Adrenal gland (tissue), 12 donors: ENCODE measurements around the gene MAPK4. TPM values are rescaled to one million over a fixed set of nuclear protein-coding genes. Genes with fewer than 3 reads are reported as not detected.

Source experiments
- DNase-seq, 7 donors: peaks; one replicate each; pipeline ENCODE4 v3.0.0-alpha.2; 2019 to 2020
- H3K27ac ChIP-seq, 5 donors: fragments of 200-600 bp; sonication (generic) in 4 of 5; 1 replicate in 3 of 5; 2 replicates in 2 of 5; pipeline versions ENCODE4 v1.5.1 to v1.8.0; 2016 to 2020; ENCODE audit warnings: mild to moderate bottlenecking in 1 of 5
- H3K27me3 ChIP-seq: fragments of 200-600 bp; 2 replicates; pipeline ENCODE4 v1.8.0; 2021
- H3K36me3 ChIP-seq, 2 donors: fragments of 200-600 bp; replicated peaks in 1 of 2; 1 replicate in 1 of 2; 2 replicates in 1 of 2; pipeline versions ENCODE4 v1.5.1 to v1.8.0; 2018 to 2022
- H3K4me1 ChIP-seq, 2 donors: fragments of 200-600 bp; replicated peaks in 1 of 2; 1 replicate in 1 of 2; 2 replicates in 1 of 2; pipeline versions ENCODE4 v1.5.1 to v1.8.0; 2018 to 2021
- H3K4me3 ChIP-seq, 4 donors: fragments of 200-600 bp; sonication (generic) in 3 of 4; one replicate each; pipeline ENCODE4 v1.5.1; 2016 to 2018
- H3K9me3 ChIP-seq, 3 donors: fragments of 200-600 bp; sonication (generic) in 1 of 3; replicated peaks in 1 of 3; 1 replicate in 2 of 3; 2 replicates in 1 of 3; pipeline versions ENCODE4 v1.5.1 to v1.8.0; 2016 to 2021
- POLR2A ChIP-seq, 2 donors: fragments of 450-650 bp; IDR thresholded peaks; one replicate each; pipeline ENCODE4 v1.6.1; 2017; ENCODE audit warnings: antibody characterized with exemption in 2 of 2, mild to moderate bottlenecking in 2 of 2, moderate library complexity in 1 of 2
- WGBS, 4 donors: extraction: QIAGEN DNeasy Blood & Tissue Kit in 2 of 4; methylation state at CpG; one replicate each; pipeline versions ENCODE4 v1.1.5 to v1.1.7; 2013 to 2017; 5-methylcytosine and 5-hydroxymethylcytosine counted together
- intact Hi-C, 2 donors: fragments of 100-400 bp; cut with DNase I; formaldehyde crosslinking; loops; one replicate each; pipeline versions ENCODE4 v1.14.1 to v1.15.0; 2022 to 2023
- polyA plus RNA-seq, 3 donors: library from polyadenylated mRNA; stranded (reverse); fragments of 200-250 nt in 2 of 3; fragments of 350-450 nt in 1 of 3; fragmentation: Illumina TruSeq in 1 of 3; extraction: RNeasy Lipid Tissue Mini Kit (QIAGEN cat#74804) in 1 of 3; gene quantifications; one replicate each; pipeline ENCODE4 v1.2.3, GENCODE V29; 2013 to 2014
- total RNA-seq, 9 donors: library from RNA; depleted of rRNA in 4 of 9; stranded (reverse); fragments of >200 nt in 4 of 9; fragments of 120-200 nt in 1 of 9; fragmentation: NEBNext Ultra II Directional in 1 of 9; extraction: Animal tissue kit (Norgen Biotek cat#: 25700) in 1 of 9; gene quantifications; one replicate each; pipeline versions ENCODE4 v1.1.0 to v1.2.4, GENCODE V29; 2013 to 2023
- TF ChIP-seq, protein P1 (sequence below), 6 experiments: fragments of 450-650 bp in 4 of 6; fragments of 200-600 bp in 2 of 6; sonication (generic) in 1 of 6; IDR thresholded peaks; 1 replicate in 5 of 6; 2 replicates in 1 of 6; pipeline versions ENCODE4 v1.5.1 to v1.8.0; 2016 to 2021; ENCODE audit warnings: antibody characterized with exemption in 6 of 6, mild to moderate bottlenecking in 2 of 6, moderate library complexity in 1 of 6
- donor health status: healthy with polysubstance abuse.
- donor health status: Bipolar disorder and iron deficiency.
- donor health status: DM: yes; HTN: yes; CAD: no.
- donor health status: DM: no; HTN: no; CAD: no.
- donor health status: DM: no; HTN: no; CAD: no.
- donor health status: DM: yes; HTN: yes; CAD: no.

Gene MAPK4
- total and polyA plus RNA-seq, 12 donors: 16.3 to 231 (median 33.9) TPM

DNA sequence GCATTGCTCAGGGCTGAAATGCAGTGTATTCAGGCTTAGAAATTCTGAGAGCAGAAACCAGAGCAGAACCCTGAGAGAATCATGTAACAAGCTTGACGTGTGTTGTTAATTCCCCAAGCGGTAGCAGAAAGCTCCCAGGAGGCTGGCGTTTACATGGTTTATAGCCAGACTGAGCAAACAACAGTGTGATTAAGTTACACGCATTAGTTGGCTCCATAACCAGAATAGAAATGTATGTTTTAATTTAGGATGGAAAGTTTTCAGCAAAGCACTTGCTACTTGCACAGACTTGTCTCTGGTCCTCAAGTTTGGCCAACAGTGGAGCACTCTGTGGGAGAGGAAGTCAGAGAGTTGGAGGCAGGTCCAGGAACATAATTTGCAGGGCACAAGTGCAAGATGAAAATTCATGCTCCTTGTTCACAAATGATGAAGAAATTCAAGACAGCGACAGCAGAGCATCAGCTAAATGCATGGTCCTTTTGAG lies 69.3 kb downstream of the MAPK4 start:
- no peak overlapping the region for H3K4me3 ChIP-seq
- 82 to 89% (median 88%) methylated on average over 5 of the region's 5 CpGs for WGBS, 4 donors

GRCh38 chr18:50630895-50631294 lies 71.0 kb downstream of the MAPK4 start:
- WGBS, 4 donors: 86 to 91% (median 88%) methylated on average over 8 of the region's 8 CpGs
- peak in 1 of 7 donors; percentile 53 for DNase-seq
- Histone ChIP-seq H3K27ac (peak overlapping the region in 1 of 5 donors; percentile 81), H3K9me3 (no peaks in the 10 kb centered on the region), H3K4me3 (no peak overlapping the region), H3K36me3 (no peaks in the 10 kb centered on the region), H3K4me1 (peaks cover 0 to 13% of the 10 kb centered on the region in 2 donors), H3K27me3 (no peaks in the 10 kb centered on the region)
- intact Hi-C loops: no loop called here
- TF ChIP-seq POLR2A (IDR thresholded peaks at IDR 0.05): no peak
- TF ChIP-seq, protein P1, sequence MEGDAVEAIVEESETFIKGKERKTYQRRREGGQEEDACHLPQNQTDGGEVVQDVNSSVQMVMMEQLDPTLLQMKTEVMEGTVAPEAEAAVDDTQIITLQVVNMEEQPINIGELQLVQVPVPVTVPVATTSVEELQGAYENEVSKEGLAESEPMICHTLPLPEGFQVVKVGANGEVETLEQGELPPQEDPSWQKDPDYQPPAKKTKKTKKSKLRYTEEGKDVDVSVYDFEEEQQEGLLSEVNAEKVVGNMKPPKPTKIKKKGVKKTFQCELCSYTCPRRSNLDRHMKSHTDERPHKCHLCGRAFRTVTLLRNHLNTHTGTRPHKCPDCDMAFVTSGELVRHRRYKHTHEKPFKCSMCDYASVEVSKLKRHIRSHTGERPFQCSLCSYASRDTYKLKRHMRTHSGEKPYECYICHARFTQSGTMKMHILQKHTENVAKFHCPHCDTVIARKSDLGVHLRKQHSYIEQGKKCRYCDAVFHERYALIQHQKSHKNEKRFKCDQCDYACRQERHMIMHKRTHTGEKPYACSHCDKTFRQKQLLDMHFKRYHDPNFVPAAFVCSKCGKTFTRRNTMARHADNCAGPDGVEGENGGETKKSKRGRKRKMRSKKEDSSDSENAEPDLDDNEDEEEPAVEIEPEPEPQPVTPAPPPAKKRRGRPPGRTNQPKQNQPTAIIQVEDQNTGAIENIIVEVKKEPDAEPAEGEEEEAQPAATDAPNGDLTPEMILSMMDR (IDR thresholded peaks at IDR 0.05): no peak

More for the DNA sequence above, 69.3 kb downstream of the MAPK4 start:
- H3K27ac ChIP-seq: no peak overlapping the region
- no peak for TF ChIP-seq POLR2A (IDR thresholded peaks at IDR 0.05)
- TF ChIP-seq, protein P1 (IDR thresholded peaks at IDR 0.05): no peak
- peak in 1 of 7 donors; percentile 34 for DNase-seq
- H3K9me3 ChIP-seq: no peaks in the 10 kb centered on the region
- H3K27me3 ChIP-seq: no peaks in the 10 kb centered on the region
- intact Hi-C loops: no loop called here
- no peaks in the 10 kb centered on the region for H3K36me3 ChIP-seq
- peaks cover 0 to 13% of the 10 kb centered on the region in 2 donors for H3K4me1 ChIP-seq

GRCh38 chr18:50632895-50633515 lies 73.1 kb downstream of the MAPK4 start:
- peaks cover 4 to 22% of the 10 kb centered on the region in 2 donors for H3K4me1 ChIP-seq
- H3K36me3 ChIP-seq: no peaks in the 10 kb centered on the region
- intact Hi-C loops: no loop called here
- H3K27ac ChIP-seq: peak overlapping the region in 3 of 5 donors; percentile 16 to 69 (median 65)
- H3K27me3 ChIP-seq: no peaks in the 10 kb centered on the region
- TF ChIP-seq, protein P1 (IDR thresholded peaks at IDR 0.05): no peak
- TF ChIP-seq POLR2A (IDR thresholded peaks at IDR 0.05): no peak
- 74 to 88% (median 85%) methylated on average over 8 of the region's 8 CpGs for WGBS, 4 donors
- no peaks in the 10 kb centered on the region for H3K9me3 ChIP-seq
- DNase-seq: peak in 1 of 7 donors; percentile 20
- no peak overlapping the region for H3K4me3 ChIP-seq

GRCh38 chr18:50633992-50634391 lies 74.1 kb downstream of the MAPK4 start:
- H3K9me3 ChIP-seq: no peaks in the 10 kb centered on the region
- 90 to 96% (median 94%) methylated on average over 3 of the region's 3 CpGs for WGBS, 4 donors
- intact Hi-C loops: no loop called here

More at GRCh38 chr18:50633992-50634391, 74.1 kb downstream of the MAPK4 start:
- Histone ChIP-seq H3K4me3 (no peak overlapping the region), H3K27me3 (no peaks in the 10 kb centered on the region), H3K27ac (no peak overlapping the region), H3K36me3 (no peaks in the 10 kb centered on the region), H3K4me1 (peaks cover 14 to 32% of the 10 kb centered on the region in 2 donors)
- TF ChIP-seq POLR2A (IDR thresholded peaks at IDR 0.05): no peak
- TF ChIP-seq, protein P1 (IDR thresholded peaks at IDR 0.05): no peak
- DNase-seq: peak in 1 of 7 donors; percentile 6
